OCI-LY3 (cell line): ENCODE results near the gene ANO8.

Source experiments
- H2AFZ ChIP-seq: fragments of 200-600, 300-600 bp; shearing (Covaris generic); 2 replicates; pipeline ENCODE4 v1.6.0; 2014; ENCODE audit warnings: antibody characterized with exemption, low read depth, low read length
- H3K27ac ChIP-seq: fragments of 200-600, 300-600 bp; sonication (generic); 2 replicates; pipeline ENCODE4 v1.5.1; 2014; ENCODE audit warnings: mild to moderate bottlenecking, low read length, moderate library complexity, mixed read lengths
- H3K27me3 ChIP-seq: fragments of 200-600, 300-600 bp; sonication (generic); 2 replicates; pipeline ENCODE4 v1.6.1; 2014; ENCODE audit warnings: low read depth, low read length, mixed read lengths
- H3K36me3 ChIP-seq: fragments of 200-600, 300-600 bp; sonication (generic); replicated peaks from 2 replicates; pipeline ENCODE3; 2014; ENCODE audit warnings: low read depth, low read length, mixed read lengths
- H3K4me1 ChIP-seq: fragments of 300-600, 200-600 bp; sonication (generic); 2 replicates; pipeline ENCODE4 v1.6.1; 2014; ENCODE audit warnings: low read length, mixed read lengths
- H3K4me2 ChIP-seq: fragments of 200-600, 300-600 bp; sonication (generic); 2 replicates; pipeline ENCODE4 v1.6.1; 2014; ENCODE audit warnings: low read length, mixed read lengths
- H3K4me3 ChIP-seq: fragments of 300-600, 200-600 bp; sonication (generic); 2 replicates; pipeline ENCODE4 v1.5.1; 2014; ENCODE audit warnings: antibody characterized with exemption, mild to moderate bottlenecking, low read length, moderate library complexity
- H3K79me2 ChIP-seq: fragments of 300-600, 200-600 bp; shearing (Covaris generic); 2 replicates; pipeline ENCODE4 v1.6.1; 2014; ENCODE audit warnings: mild to moderate bottlenecking, low read length, mixed read lengths
- H3K9ac ChIP-seq: fragments of 300-600, 200-600 bp; shearing (Covaris generic); 2 replicates; pipeline ENCODE4 v1.6.0; 2014; ENCODE audit warnings: mild to moderate bottlenecking, low read length, moderate library complexity
- H3K9me3 ChIP-seq: fragments of 200-600, 300-600 bp; shearing (Covaris generic); 2 replicates; pipeline ENCODE4 v1.6.1; 2014; ENCODE audit warnings: low read length, mixed read lengths; ENCODE audit not compliant: insufficient read depth
- H4K20me1 ChIP-seq: fragments of 200-600, 300-600 bp; sonication (generic); 2 replicates; pipeline ENCODE4 v1.6.1; 2016; ENCODE audit warnings: low read length, mixed read lengths; ENCODE audit not compliant: insufficient read depth
- CTCF ChIP-seq: fragments of 200-600, 300-600 bp; sonication (generic); IDR thresholded peaks from 2 replicates; pipeline ENCODE4 v1.5.1; 2014; ENCODE audit warnings: antibody characterized with exemption, low read length, low read depth
- EZH2phosphoT487 ChIP-seq: fragments of 200-600 bp; shearing (Covaris generic); IDR thresholded peaks from 2 replicates; pipeline ENCODE4 v1.6.1; 2018; ENCODE audit warnings: antibody characterized with exemption, mixed run types, low read depth

Gene ANO8

GRCh38 chr19:17359905-17360800 is 25.5 kb upstream of the ANO8 start:
- Histone ChIP-seq H3K4me2 (no peak overlapping the region), H3K4me3 (no peak overlapping the region), H3K79me2 (no peaks in the 10 kb centered on the region), H4K20me1 (no peaks in the 10 kb centered on the region), H3K4me1 (no peaks in the 10 kb centered on the region), H3K27ac (no peak overlapping the region), H3K9me3 (no peaks in the 10 kb centered on the region), H2AFZ (no peak overlapping the region), H3K9ac (no peak overlapping the region), H3K27me3 (peaks cover 3% of the 10 kb centered on the region; the same call in 1 of the 2 replicates), H3K36me3 (no peaks in the 10 kb centered on the region)
- TF ChIP-seq EZH2phosphoT487 (no peak), CTCF (no peak)

GRCh38 chr19:17358395-17358794 is 23.7 kb upstream of the ANO8 start:
- H3K27ac ChIP-seq: no peak overlapping the region
- H3K4me2 ChIP-seq: no peak overlapping the region

GRCh38 chr19:17357724-17358123 is 23.1 kb upstream of the ANO8 start:
- Histone ChIP-seq H3K36me3 (no peaks in the 10 kb centered on the region), H3K4me3 (no peak overlapping the region), H3K27me3 (peaks cover 3% of the 10 kb centered on the region; the same call in 1 of the 2 replicates), H3K4me2 (no peak overlapping the region), H3K9ac (no peak overlapping the region), H3K27ac (no peak overlapping the region), H4K20me1 (no peaks in the 10 kb centered on the region), H2AFZ (no peak overlapping the region), H3K79me2 (no peaks in the 10 kb centered on the region), H3K9me3 (no peaks in the 10 kb centered on the region), H3K4me1 (no peaks in the 10 kb centered on the region)
- TF ChIP-seq CTCF (no peak), EZH2phosphoT487 (no peak)

More at GRCh38 chr19:17358395-17358794, 23.7 kb upstream of the ANO8 start:
- Histone ChIP-seq H3K27me3 (peaks cover 3% of the 10 kb centered on the region; the same call in 1 of the 2 replicates), H3K9me3 (no peaks in the 10 kb centered on the region), H4K20me1 (no peaks in the 10 kb centered on the region), H3K4me1 (no peaks in the 10 kb centered on the region), H3K9ac (no peak overlapping the region), H3K4me3 (no peak overlapping the region), H3K36me3 (no peaks in the 10 kb centered on the region), H3K79me2 (no peaks in the 10 kb centered on the region), H2AFZ (no peak overlapping the region)
- TF ChIP-seq CTCF: no peak
- no peak for TF ChIP-seq EZH2phosphoT487

- Histone ChIP-seq H3K9me3 (no peaks in the 10 kb centered on the region), H2AFZ (no peak overlapping the region), H3K27ac (no peak overlapping the region), H4K20me1 (no peaks in the 10 kb centered on the region), H3K4me2 (no peak overlapping the region), H3K9ac (no peak overlapping the region), H3K27me3 (peaks cover 2% of the 10 kb centered on the region; the same call in 1 of the 2 replicates), H3K79me2 (no peaks in the 10 kb centered on the region), H3K4me3 (no peak overlapping the region), H3K4me1 (no peaks in the 10 kb centered on the region), H3K36me3 (no peaks in the 10 kb centered on the region)
- TF ChIP-seq CTCF (no peak), EZH2phosphoT487 (no peak)
Measured at GRCh38 chr19:17357078-17357666, 22.5 kb upstream of the ANO8 start.
